ENCODE data around the gene AKT2. TPM values are rescaled to one million over a fixed set of nuclear protein-coding genes. Genes with fewer than 3 reads are reported as not detected.

Gene AKT2
- polyA plus RNA-seq, 6 donors from 2014 or later, result 24.2 to 34.3 (median 30.8) TPM

- Mint-ChIP-seq H3K27ac (peak overlapping the region in 2 of 6 donors; percentile 15 to 33), H3K36me3 (peaks cover 5 to 27% of the 10 kb centered on the region in 2 donors), H3K4me1 (peaks cover 0 to 3% (median 0%) of the 10 kb centered on the region in 3 donors), H3K4me3 (no peak overlapping the region), H3K27me3 (no peaks in the 10 kb centered on the region), H3K9me3 (no peaks in the 10 kb centered on the region)
- ATAC-seq (ENCODE audit: low read depth in 2 of 2) (no peak), DNase-seq (no peak)
These were observed 45.5 kb downstream of the AKT2 start for GRCh38 chr19:40239415-40240226.

DNA sequence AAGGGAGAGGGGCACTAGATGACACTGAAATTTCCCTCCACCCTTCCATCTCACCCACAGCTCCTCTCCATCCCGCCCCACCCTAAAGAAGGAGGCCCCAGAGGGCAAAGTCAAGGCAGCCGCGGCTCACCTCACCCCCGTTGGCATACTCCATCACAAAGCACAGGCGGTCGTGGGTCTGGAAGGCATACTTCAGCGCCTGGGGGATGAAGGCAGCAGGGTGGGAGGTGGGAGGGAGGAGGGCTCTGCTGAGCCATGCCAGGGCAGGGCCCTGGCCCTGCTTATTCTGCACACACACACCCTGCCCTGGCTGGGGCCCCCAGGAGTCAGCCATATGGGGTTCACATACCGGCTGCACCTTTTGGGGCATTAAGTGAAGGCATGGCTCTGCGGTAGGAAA lies 46.4 kb downstream of the AKT2 start:
- Mint-ChIP-seq H3K9me3 (no peaks in the 10 kb centered on the region), H3K4me3 (no peak overlapping the region), H3K27ac (no peak overlapping the region), H3K4me1 (peaks cover 0 to 3% (median 0%) of the 10 kb centered on the region in 3 donors), H3K36me3 (peaks cover 5 to 34% of the 10 kb centered on the region in 2 donors), H3K27me3 (no peaks in the 10 kb centered on the region)
- DNase-seq (no peak), ATAC-seq (ENCODE audit: low read depth in 2 of 2) (no peak)

DNA sequence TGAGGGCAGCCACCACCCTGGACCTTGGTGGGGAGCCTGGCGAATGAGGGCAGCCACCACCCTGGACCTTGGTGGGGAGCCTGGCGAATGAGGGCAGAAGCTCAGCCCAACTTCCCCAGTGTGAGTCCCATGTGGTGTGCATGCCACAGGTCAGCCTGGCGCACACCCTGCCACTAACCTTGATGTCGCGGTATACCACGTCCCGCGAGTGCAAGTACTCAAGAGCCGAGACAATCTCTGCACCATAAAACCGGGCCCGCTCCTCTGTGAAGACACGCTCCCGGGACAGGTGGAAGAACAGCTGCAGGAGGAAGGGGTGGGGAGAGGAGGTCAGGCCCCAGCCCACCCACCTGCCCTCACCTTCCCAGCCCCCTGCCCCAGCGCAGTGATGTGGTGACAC lies 47.4 kb downstream of the AKT2 start:
- ATAC-seq (ENCODE audit: low read depth in 2 of 2) (no peak), DNase-seq (no peak)
- no peak overlapping the region for H3K27ac Mint-ChIP-seq
- no peaks in the 10 kb centered on the region for H3K27me3 Mint-ChIP-seq
- peaks cover 5 to 34% of the 10 kb centered on the region in 2 donors for H3K36me3 Mint-ChIP-seq
- no peaks in the 10 kb centered on the region for H3K9me3 Mint-ChIP-seq
- H3K4me3 Mint-ChIP-seq, result no peak overlapping the region
- peaks cover 0 to 3% (median 0%) of the 10 kb centered on the region in 3 donors for H3K4me1 Mint-ChIP-seq

GRCh38 chr19:40236366-40236765 lies 48.8 kb downstream of the AKT2 start:
- no peak for DNase-seq
- no peaks in the 10 kb centered on the region for H3K27me3 Mint-ChIP-seq
- ATAC-seq (ENCODE audit: low read depth in 2 of 2), result no peak
- H3K36me3 Mint-ChIP-seq, result peaks cover 5 to 31% of the 10 kb centered on the region in 2 donors
- peaks cover 0 to 3% (median 0%) of the 10 kb centered on the region in 3 donors for H3K4me1 Mint-ChIP-seq
- no peak overlapping the region for H3K27ac Mint-ChIP-seq
- no peaks in the 10 kb centered on the region for H3K9me3 Mint-ChIP-seq
- no peak overlapping the region for H3K4me3 Mint-ChIP-seq

GRCh38 chr19:40236026-40236355 lies 49.2 kb downstream of the AKT2 start:
- DNase-seq (no peak), ATAC-seq (ENCODE audit: low read depth in 2 of 2) (no peak)
- Mint-ChIP-seq H3K27ac (no peak overlapping the region), H3K9me3 (no peaks in the 10 kb centered on the region), H3K4me1 (peaks cover 0 to 2% (median 0%) of the 10 kb centered on the region in 3 donors), H3K4me3 (no peak overlapping the region), H3K36me3 (peaks cover 5 to 27% of the 10 kb centered on the region in 2 donors), H3K27me3 (no peaks in the 10 kb centered on the region)

- ATAC-seq (ENCODE audit: low read depth in 2 of 2) (no peak), DNase-seq (no peak)
- Mint-ChIP-seq H3K4me1 (peaks cover 0 to 3% (median 0%) of the 10 kb centered on the region in 3 donors), H3K27ac (no peak overlapping the region), H3K4me3 (no peak overlapping the region), H3K36me3 (peaks cover 5 to 25% of the 10 kb centered on the region in 2 donors), H3K27me3 (no peaks in the 10 kb centered on the region), H3K9me3 (no peaks in the 10 kb centered on the region)
These were observed 49.7 kb downstream of the AKT2 start for GRCh38 chr19:40235238-40236025.

DNA sequence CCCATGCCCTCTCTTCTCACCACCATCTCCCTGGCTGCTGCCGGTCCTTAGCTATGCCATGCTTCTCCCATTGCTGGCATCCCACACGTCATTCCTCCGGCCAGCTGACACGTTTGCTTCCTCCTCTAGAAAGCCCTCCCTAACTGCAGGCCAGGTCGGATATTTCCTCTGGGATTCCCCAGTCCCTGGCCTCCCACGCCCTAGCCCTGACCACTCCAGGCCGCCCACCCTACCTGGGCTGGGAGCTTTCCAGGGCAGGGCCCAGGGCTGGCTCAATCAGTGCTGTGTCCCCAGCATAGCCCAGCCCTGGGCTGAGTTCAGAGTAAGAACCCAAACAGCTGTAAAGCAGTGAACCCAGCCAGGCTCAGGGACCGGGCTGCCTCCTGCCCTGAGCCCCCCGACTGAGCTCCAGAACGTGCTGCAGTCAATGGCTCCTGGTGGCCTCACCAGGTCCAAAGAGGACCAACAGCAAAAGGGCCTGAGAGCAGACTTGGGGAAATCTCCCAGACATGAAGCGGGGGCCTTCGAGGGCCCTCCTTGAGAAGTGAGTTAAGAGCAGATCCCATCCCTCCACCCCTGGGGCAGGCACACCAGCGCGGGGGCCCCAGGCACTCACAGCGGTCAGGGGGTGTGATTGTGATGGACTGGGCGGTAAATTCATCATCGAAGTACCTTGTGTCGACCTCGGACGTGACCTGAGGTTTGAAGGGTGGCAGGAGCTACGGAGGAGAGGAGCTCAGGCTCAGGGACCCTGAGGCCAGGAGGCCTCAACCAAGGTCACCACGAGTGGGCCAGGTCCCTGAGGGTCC lies 50.5 kb downstream of the AKT2 start:
- no peaks in the 10 kb centered on the region for H3K9me3 Mint-ChIP-seq
- ATAC-seq (ENCODE audit: low read depth in 2 of 2) (no peak), DNase-seq (no peak)
- peak overlapping the region in 1 of 8 donors; percentile 24 for H3K4me3 Mint-ChIP-seq
- peaks cover 0 to 3% (median 0%) of the 10 kb centered on the region in 3 donors for H3K4me1 Mint-ChIP-seq
- H3K27ac Mint-ChIP-seq, result peak overlapping the region in 2 of 6 donors; percentile 41 to 69
- no peaks in the 10 kb centered on the region for H3K27me3 Mint-ChIP-seq
- H3K36me3 Mint-ChIP-seq, result peaks cover 5 to 25% of the 10 kb centered on the region in 2 donors

DNA sequence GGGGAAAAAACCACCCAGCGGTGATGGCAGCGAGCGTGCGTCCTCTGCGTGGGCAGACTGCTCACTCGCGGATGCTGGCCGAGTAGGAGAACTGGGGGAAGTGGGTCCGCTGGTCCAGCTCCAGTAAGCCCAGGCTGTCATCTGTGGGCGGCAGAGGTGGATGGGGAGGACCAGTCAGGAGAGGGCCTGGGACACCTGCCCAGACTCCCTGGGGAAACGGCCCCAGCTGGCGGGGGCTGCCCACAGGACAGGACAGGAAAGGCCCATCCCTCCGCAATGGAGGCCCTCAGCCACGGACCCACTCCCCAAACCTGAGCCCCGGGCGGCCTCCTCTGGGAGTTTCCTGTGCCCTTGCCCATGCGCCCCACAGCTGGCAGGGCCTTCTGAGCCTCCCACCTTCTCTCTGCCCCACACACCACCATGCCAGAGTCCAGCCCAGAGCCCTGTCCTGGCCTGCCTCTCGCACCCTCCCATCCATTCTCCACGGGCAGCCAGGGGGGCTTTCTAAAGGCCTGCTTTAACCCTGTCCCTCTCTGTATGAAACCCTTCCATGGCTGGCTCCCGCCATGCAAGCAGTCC lies 51.2 kb downstream of the AKT2 start:
- H3K27ac Mint-ChIP-seq, result peak overlapping the region in 1 of 6 donors; percentile 41
- peaks cover 5 to 25% of the 10 kb centered on the region in 2 donors for H3K36me3 Mint-ChIP-seq
- no peak for ATAC-seq (ENCODE audit: low read depth in 2 of 2)

GRCh38 chr19:40232949-40233810 lies 52.0 kb downstream of the AKT2 start:
- H3K4me3 Mint-ChIP-seq, result no peak overlapping the region
- peak overlapping the region in 1 of 6 donors; percentile 41 for H3K27ac Mint-ChIP-seq
- peaks cover 0 to 3% (median 2%) of the 10 kb centered on the region in 3 donors for H3K4me1 Mint-ChIP-seq
- DNase-seq, result no peak
- peaks cover 0 to 4% (median 0%) of the 10 kb centered on the region in 3 donors for H3K27me3 Mint-ChIP-seq
- ATAC-seq (ENCODE audit: low read depth in 2 of 2), result no peak
- H3K36me3 Mint-ChIP-seq, result peaks cover 3 to 21% of the 10 kb centered on the region in 2 donors
- no peaks in the 10 kb centered on the region for H3K9me3 Mint-ChIP-seq

More for the DNA sequence above, 51.2 kb downstream of the AKT2 start:
- Mint-ChIP-seq H3K4me3 (no peak overlapping the region), H3K9me3 (no peaks in the 10 kb centered on the region), H3K27me3 (peaks cover 0 to 4% (median 0%) of the 10 kb centered on the region in 3 donors), H3K4me1 (peaks cover 0 to 3% (median 0%) of the 10 kb centered on the region in 3 donors)
- no peak for DNase-seq

GRCh38 chr19:40232479-40232878 lies 52.7 kb downstream of the AKT2 start:
- peaks cover 0 to 17% of the 10 kb centered on the region in 2 donors for H3K36me3 Mint-ChIP-seq
- ATAC-seq (ENCODE audit: low read depth in 2 of 2), result no peak
- H3K4me1 Mint-ChIP-seq, result peaks cover 0 to 5% (median 3%) of the 10 kb centered on the region in 3 donors
- H3K27me3 Mint-ChIP-seq, result peaks cover 0 to 4% (median 0%) of the 10 kb centered on the region in 3 donors
- DNase-seq, result no peak
- H3K27ac Mint-ChIP-seq, result no peak overlapping the region
- H3K4me3 Mint-ChIP-seq, result no peak overlapping the region
- no peaks in the 10 kb centered on the region for H3K9me3 Mint-ChIP-seq

DNA sequence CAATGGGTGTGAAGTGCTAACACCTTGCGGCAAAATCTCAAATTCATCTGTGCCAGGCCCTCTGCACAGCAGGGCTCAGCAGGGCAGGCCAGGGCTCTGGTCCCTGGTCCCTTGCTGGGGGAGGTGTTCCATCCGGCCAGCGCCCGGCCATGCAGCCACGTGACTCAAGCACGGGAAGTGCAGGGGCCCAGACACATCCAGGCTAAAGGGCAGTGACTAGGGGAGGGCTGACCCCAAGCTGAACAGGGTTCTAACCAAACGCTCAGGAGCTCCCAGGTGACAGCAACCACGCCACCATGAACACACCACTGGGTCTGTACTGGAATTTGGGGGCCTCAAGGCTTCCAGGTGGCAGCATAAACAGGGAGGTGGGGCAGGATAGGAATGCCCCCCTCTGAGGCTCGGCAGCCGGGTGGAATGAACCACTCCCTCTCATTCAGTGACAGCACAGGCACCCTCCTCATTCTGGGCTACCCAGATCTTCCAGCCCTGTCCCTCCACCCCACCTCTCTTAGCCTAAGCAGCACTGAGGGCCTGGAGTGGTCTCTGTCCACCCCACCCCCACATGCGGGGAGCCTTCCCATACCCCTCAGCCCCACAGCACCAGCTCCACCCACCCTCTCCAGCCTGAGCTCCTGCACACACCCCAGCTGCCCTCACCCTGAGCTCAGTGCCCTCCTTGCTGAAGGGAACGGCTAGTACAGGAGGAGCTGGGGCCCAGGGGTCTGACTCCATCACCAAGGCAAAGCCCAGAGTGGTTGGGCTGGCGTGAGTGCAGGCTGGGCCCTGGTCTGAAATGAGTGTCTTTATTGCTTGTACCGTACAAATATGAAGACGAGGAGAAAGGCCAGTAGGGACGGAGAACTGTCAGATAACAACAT lies 53.4 kb downstream of the AKT2 start:
- peak overlapping the region in 2 of 6 donors; percentile 19 to 78 for H3K27ac Mint-ChIP-seq
- H3K36me3 Mint-ChIP-seq, result peaks cover 0 to 12% of the 10 kb centered on the region in 2 donors
- H3K4me3 Mint-ChIP-seq, result peak overlapping the region in 1 of 8 donors; percentile 69
- peaks cover 0 to 5% (median 5%) of the 10 kb centered on the region in 3 donors for H3K4me1 Mint-ChIP-seq
- ATAC-seq (ENCODE audit: low read depth in 2 of 2) (no peak), DNase-seq (no peak)
- H3K9me3 Mint-ChIP-seq, result no peaks in the 10 kb centered on the region
- H3K27me3 Mint-ChIP-seq, result peaks cover 3 to 4% (median 4%) of the 10 kb centered on the region in 3 donors

Measured in naive B cell (primary cell).